Measurements from ENCODE around the gene EDRF1. TPM values are rescaled to one million over a fixed set of nuclear protein-coding genes. Genes with fewer than 3 reads are reported as not detected.

Gene EDRF1
- polyA plus RNA-seq, 1 donor (not counting 4 experiments of a cell fraction or from before 2014, with no cell fraction given) = 20.4 TPM

DNA sequence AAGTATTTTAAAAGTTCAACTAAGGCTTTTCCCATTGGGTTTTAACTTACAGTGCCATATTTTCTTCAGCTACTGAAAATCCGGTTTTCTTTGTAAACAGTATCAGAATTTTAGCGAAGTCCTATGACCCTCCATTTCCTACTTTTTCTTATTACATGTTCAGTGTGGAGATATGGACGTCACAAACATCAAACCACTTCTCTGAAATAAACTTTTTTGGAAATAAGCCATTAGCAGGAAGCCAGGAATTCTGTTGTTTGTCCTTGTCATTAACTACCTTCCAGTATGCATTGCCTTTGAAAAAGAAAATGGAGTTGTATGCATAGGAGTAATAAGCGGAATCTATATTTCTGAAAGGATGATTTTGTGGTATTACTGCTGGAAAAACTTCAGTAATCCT, 47.0 kb downstream of the EDRF1 start:
- H3K9me3 ChIP-seq (ENCODE audit: control insufficient read depth, low read depth, low read length) = no peaks in the 10 kb centered on the region
- no peaks in the 10 kb centered on the region for H3K9me1 ChIP-seq (ENCODE audit: control insufficient read depth, extremely low read depth, insufficient read depth, low read length)
- no peaks in the 10 kb centered on the region for H3K27me3 ChIP-seq (ENCODE audit: control insufficient read depth, extremely low read depth, insufficient read depth, low read length)
- H4K20me1 ChIP-seq (ENCODE audit: control insufficient read depth, extremely low read depth, insufficient read depth, low read length) = no peaks in the 10 kb centered on the region
- H3K79me2 ChIP-seq (ENCODE audit: control insufficient read depth, insufficient read depth, low read length) = no peaks in the 10 kb centered on the region
- no peak overlapping the region for H3K27ac ChIP-seq (ENCODE audit: control insufficient read depth, insufficient read depth, low read length)
- H3K4me1 ChIP-seq (ENCODE audit: control insufficient read depth, extremely low read depth, insufficient read depth, low read length) = no peaks in the 10 kb centered on the region
- FAIRE-seq = no peak
- dilution Hi-C loops (cut with MboI; ENCODE audit: extremely low pct_ligation_motif_present, low sequenced_read_pairs) = no loop called here
- TF ChIP-seq EZH2 (IDR thresholded peaks at IDR 0.05; ENCODE audit: low read length) = no peak
- TF ChIP-seq, protein P1, sequence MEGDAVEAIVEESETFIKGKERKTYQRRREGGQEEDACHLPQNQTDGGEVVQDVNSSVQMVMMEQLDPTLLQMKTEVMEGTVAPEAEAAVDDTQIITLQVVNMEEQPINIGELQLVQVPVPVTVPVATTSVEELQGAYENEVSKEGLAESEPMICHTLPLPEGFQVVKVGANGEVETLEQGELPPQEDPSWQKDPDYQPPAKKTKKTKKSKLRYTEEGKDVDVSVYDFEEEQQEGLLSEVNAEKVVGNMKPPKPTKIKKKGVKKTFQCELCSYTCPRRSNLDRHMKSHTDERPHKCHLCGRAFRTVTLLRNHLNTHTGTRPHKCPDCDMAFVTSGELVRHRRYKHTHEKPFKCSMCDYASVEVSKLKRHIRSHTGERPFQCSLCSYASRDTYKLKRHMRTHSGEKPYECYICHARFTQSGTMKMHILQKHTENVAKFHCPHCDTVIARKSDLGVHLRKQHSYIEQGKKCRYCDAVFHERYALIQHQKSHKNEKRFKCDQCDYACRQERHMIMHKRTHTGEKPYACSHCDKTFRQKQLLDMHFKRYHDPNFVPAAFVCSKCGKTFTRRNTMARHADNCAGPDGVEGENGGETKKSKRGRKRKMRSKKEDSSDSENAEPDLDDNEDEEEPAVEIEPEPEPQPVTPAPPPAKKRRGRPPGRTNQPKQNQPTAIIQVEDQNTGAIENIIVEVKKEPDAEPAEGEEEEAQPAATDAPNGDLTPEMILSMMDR (optimal IDR thresholded peaks at IDR 0.05 in 1 of 3, IDR thresholded peaks at IDR 0.05 in 1 of 3, conservative IDR thresholded peaks at IDR 0.05 in 1 of 3; ENCODE audit: extremely low read depth in 1 of 3, insufficient read depth in 2 of 3, low read length in 3 of 3) = no peak
- no peak overlapping the region for H3K4me2 ChIP-seq (ENCODE audit: control insufficient read depth, extremely low read depth, insufficient read depth, low read depth, low read length)
- no peak overlapping the region for H3K9ac ChIP-seq (ENCODE audit: control insufficient read depth, extremely low read depth, insufficient read depth, low read length)
- H3K36me3 ChIP-seq (ENCODE audit: control insufficient read depth in 2 of 2, extremely low read depth in 1 of 2, insufficient read depth in 2 of 2, low read length in 2 of 2) = peaks cover 5 to 15% of the 10 kb centered on the region in 2 experiments
- H3K4me3 ChIP-seq (ENCODE audit: control insufficient read depth in 2 of 3, extremely low read depth in 1 of 3, insufficient read depth in 2 of 3, low read depth in 1 of 3, low read length in 3 of 3) = no peak overlapping the region
- no peak for DNase-seq (ENCODE audit: low read depth, low spot score)
- H2AFZ ChIP-seq (ENCODE audit: control insufficient read depth, low read length) = no peak overlapping the region

DNA sequence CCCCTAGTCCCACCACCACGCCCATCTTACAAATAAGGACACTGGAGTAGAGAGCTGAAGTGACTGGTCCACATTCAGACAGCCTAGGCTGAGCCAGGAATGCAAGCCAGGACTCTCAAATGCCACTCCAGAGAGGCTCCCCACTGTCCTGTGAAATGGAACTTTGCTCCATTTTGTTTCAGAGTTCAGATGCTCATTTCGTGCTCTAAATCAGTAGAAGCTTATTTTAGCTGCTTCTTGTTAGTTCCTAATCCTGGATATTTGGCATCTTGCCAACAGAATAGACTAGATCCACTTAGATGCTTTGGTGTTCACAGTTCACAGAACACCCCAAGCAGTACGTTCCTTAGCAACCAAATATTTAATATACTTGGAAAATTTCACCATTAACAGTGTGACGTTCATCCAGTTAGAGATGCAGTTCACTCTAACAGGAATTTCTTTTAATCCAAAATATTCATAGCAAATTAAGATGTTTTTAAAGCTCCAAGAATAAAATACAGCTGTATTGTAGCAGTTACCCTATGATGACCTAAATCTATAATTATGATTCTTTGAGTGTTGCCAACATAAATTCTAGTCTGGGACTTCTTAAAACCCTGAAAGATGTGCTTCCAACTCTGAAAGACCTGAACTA, 48.8 kb downstream of the EDRF1 start:
- Histone ChIP-seq H3K36me3 (ENCODE audit: control insufficient read depth in 2 of 2, extremely low read depth in 1 of 2, insufficient read depth in 2 of 2, low read length in 2 of 2) (peaks cover 5 to 10% of the 10 kb centered on the region in 2 experiments), H2AFZ (ENCODE audit: control insufficient read depth, low read length) (no peak overlapping the region), H3K9me3 (ENCODE audit: control insufficient read depth, low read depth, low read length) (no peaks in the 10 kb centered on the region)

More for the DNA sequence above, 48.8 kb downstream of the EDRF1 start:
- FAIRE-seq = no peak
- dilution Hi-C loops (cut with MboI; ENCODE audit: extremely low pct_ligation_motif_present, low sequenced_read_pairs) = no loop called here
- Histone ChIP-seq H3K27ac (ENCODE audit: control insufficient read depth, insufficient read depth, low read length) (no peak overlapping the region), H3K4me1 (ENCODE audit: control insufficient read depth, extremely low read depth, insufficient read depth, low read length) (no peaks in the 10 kb centered on the region), H3K27me3 (ENCODE audit: control insufficient read depth, extremely low read depth, insufficient read depth, low read length) (no peaks in the 10 kb centered on the region), H3K4me3 (ENCODE audit: control insufficient read depth in 2 of 3, extremely low read depth in 1 of 3, insufficient read depth in 2 of 3, low read depth in 1 of 3, low read length in 3 of 3) (no peak overlapping the region), H3K79me2 (ENCODE audit: control insufficient read depth, insufficient read depth, low read length) (no peaks in the 10 kb centered on the region), H3K9me1 (ENCODE audit: control insufficient read depth, extremely low read depth, insufficient read depth, low read length) (no peaks in the 10 kb centered on the region), H3K4me2 (ENCODE audit: control insufficient read depth, extremely low read depth, insufficient read depth, low read depth, low read length) (no peak overlapping the region), H4K20me1 (ENCODE audit: control insufficient read depth, extremely low read depth, insufficient read depth, low read length) (no peaks in the 10 kb centered on the region), H3K9ac (ENCODE audit: control insufficient read depth, extremely low read depth, insufficient read depth, low read length) (no peak overlapping the region)
- no peak for DNase-seq (ENCODE audit: low read depth, low spot score)
- TF ChIP-seq, protein P1 (optimal IDR thresholded peaks at IDR 0.05 in 1 of 3, IDR thresholded peaks at IDR 0.05 in 1 of 3, conservative IDR thresholded peaks at IDR 0.05 in 1 of 3; ENCODE audit: extremely low read depth in 1 of 3, insufficient read depth in 2 of 3, low read length in 3 of 3) = no peak
- TF ChIP-seq EZH2 (IDR thresholded peaks at IDR 0.05; ENCODE audit: low read length) = no peak

All from keratinocyte (primary cell).